HG02943 (cell line): Measurements from ENCODE around the gene GNG8.

ENCODE experiments used
- ATAC-seq: cut with Tn5 transposase; IDR thresholded peaks from one replicate; pipeline ENCODE4 v1.9.1; 2021; ENCODE audit warnings: mild to moderate bottlenecking, low read depth, moderate library complexity; ENCODE audit not compliant: unreplicated experiment

The GNG8 gene

DNA sequence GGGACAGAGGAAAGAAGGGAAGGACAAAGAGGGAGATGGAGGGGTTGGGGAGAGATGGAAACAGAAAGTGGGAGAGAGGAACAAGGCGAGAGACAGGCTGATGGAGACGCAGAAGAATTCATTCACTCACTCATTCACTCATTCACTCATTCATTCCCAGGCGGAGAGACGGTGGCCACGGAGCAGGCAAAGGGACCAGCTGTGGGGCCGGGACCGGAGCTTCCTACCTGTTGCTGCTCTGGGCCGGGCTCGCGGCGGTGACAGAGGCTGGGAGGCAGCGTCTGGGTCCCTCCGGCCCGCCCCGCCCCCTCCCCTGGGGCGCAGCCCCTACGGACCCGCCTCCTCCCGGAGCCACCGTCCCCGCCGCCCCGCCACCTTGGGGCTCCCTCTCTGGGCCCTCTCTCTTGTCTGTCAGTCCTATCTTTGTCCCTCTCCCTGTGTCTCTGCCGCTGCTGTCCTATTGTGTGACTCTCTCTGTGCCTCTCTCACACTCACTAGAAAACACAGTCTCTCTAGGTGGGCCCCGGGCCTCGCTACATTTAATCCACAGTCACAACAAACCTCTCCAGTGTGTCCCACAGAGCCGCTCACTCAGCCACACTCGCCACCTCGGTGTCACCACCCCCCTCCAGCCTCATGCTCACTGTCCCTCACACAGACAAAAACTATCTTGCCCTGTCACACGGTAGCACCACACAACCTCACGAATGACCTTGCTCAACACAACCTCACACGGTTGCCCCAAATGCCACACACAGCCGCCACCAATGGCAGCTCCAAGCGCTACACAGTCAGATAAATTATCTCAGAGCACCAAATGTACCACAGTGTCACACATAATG is at the start of gene GNG8:
Gene GNG8 (minus strand): TSS at position 283 of the 842 bp plus-strand sequence. CDS start 1,520 bp downstream, outside the sequence.
- no peak for ATAC-seq

DNA sequence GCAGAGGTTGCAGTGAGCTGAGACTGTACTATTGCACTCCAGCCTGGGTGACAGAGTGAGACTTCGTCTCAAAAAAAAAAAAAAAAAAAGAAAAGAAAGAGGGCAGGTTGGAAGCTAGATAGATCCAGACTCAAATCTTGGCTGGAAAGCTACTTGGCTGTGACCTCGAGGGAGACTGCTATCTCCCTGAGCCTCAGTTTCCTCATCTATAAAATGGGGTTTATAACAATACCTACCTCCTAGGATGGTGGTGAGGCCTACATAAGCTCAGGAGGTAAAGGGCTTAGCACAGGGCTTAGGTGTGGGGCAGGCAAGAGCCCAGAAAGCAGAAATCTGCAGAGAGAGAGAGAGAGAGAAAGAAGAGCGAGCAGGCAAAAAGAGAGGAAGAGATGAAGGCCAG is 49.2 kb upstream of the GNG8 start:
- no peak for ATAC-seq

DNA sequence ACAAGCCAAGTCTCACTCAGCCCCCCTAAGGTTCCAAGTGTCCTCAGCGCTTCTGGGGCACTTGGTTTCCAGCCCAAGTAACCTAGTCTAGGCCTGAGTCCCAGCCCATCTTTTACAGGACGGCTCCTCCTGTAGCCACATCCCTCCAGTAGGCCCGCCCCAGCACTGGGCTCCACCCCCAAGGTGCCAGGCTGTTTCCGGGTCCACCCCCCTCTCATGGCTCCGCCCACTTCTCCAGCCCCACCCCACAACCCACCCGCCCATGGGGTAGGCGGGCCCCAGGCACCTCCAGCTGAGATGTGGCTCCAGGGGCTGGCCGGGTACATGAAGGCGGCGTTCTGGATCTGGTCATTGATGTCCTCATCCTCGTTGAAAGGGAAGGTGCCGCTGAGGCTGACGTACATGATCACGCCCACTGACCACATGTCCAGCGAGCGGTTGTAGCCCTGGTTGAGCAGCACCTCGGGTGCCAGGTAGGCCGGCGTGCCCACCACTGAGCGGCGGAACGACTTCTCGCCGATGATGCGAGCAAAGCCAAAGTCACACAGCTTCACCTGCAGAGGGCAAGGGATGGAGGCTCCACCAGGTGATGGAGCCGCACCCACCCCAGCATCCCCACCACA is 42.2 kb upstream of the GNG8 start:
- ATAC-seq = no peak

DNA sequence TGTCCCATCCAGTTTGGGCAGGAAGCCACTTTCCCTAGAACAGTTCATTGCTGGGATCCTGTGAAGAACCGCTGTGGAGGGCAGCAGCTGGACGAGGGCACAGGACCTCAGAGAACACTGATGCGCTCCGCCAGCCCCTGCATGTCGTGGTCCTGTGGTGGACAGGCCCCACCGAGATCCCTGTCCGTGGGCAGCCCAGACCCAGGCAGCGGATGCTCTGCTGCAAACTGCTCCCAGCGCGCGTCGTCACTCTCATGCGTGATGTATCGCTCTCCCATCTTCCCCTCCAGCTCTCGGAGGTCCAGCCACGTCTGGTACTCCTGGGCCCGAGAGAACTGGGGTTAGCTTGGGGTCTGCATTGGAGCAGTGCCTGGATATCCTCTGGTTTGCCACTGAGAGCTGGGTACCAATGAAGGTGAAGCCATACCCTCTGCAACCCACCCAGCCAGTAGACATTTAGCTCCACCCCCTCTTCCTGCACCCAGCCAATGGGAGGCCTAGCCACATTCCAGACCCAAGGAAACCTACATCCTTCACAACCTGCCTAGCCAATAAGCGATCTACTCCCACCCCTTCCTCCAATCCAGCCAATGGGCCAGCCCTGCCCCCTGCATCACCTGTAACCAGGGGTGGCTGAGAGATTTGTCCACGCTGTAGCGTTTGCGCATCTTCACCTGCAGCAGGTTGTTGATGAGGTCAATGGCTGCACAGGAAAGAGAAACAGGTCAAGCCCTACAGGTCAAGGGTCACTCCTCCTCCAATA is 38.6 kb upstream of the GNG8 start:
- no peak for ATAC-seq

DNA sequence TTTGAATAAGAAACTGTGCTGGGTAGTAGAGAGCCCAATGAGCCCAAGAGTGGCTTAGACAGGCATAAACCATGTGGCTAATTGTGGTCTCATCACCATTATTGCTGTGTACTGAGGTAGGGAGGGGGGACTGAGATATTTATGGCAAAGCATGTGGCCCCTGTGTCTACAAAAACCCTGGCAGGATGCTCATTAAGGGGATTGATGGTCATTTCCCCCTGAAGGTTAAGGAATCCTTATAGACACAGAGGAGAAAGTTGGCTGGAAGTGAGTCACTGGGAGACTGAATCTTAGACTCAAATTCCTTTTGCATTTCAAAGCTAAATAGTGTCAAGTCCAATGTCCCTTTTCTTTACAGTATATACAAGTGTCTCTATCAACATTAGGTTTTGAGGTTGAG is 34.8 kb upstream of the GNG8 start:
- no peak for ATAC-seq

DNA sequence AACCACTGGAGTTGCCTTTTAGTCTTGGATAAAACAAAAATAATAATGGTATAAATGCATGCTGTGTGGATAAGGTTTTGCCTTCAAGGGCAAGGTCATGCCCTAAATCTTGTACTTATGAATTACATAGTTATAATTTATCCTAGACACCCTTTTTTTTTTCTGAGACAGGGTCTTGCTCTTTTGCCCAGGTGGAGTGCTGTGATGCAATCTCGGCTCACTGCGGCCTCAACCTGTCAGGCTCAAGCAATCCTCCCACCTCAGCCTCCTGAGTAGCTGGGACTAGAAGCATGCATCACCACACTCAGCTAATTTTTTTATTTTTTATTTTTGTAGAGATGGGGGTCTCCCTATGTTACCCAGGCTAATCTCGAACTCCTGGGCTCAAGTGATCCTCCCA is 32.7 kb upstream of the GNG8 start:
- ATAC-seq = no peak

DNA sequence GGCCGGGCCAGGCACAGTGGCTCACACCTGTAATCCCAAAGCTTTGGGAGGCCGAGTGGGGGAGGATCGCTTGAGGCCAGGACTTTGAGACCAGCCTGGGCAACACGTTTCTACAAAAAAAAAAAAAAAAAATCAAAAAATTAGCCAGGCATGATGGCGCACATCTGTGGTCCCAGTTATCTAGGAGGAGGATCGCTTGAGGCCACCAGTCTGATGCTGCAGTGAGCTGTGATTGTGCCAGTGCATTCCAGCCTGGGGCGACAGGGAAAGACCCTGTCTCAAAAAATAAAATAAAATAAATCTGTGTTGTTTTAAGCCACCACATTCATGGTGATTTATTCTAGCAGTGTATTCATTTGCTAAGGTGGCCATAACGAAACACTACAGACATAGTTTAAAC is 29.1 kb upstream of the GNG8 start:
- no peak for ATAC-seq

DNA sequence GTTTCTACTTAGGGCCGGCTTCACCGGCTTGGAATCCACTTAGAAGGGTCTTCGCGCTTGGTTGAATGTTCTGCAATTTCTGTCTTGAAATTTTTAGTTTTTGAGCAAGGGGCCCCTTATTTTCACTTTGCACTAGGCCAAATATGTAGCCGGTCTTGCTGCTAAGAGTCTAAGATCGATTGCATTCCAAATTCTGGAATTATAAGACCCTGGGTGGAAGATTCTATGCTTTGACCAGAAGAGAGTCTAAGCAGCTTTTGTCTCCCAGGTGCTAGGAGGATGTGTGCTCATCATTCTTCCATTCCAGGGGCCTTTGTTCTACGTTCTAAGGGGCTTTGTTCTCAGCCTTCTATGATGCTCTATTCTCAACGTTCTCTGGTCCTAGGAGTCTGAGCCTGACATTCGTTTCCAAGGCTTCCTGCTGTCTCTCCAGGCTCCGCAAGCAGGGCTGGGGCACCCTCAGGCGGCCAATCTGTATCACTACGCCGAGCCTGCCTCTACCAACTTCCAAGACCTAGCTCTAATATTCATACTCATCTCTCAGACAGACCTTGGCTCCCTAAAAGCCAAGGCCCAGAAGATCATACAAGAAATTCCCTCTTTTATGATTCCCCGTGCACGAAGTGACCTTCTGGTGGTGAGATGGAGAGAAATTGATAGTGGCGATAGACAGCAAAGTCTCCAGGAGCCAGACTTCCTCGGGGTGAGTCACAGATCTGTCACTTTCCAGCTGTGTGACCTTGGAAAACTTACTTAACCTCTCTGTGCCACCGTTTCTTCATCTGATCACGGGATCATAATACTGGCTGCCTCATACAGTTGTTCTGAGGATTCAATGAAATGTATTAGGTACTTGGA is 26.0 kb upstream of the GNG8 start:
- no peak for ATAC-seq

DNA sequence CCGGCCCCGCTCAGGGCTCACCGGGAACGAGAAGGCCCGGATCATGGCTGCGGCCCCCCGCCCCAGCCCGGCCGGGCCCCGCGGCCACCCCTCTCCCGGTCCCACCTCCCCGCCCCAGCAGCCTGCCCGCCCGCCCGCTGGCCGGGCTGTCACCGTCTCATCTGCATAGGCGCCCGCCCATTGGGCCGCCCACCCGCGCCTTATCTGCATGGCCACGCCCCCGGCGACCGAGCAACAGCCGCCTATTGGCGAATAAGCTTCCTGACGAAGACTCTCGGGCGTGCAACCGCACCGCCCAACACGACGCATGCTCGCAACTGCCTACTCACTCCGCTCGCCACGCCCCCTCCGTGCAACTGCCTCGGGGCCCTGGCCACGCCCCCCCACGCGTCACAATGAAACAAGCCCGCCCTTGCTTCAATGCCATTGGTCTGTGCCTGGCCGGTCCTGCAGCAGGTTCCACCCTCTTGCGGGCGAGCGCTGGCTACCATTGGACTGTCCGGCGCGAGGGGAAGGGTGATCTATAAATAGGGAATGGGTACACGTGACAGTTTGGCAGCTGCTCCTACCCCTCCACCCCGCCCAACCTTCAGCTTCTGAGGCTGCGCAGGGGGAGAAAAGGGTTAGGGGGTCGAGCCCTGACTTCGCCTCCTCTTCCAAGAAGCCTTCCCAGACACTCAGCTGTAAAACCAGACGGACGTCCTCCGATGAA is 25.2 kb upstream of the GNG8 start, which contains the start of gene DACT3:
Gene DACT3 (minus strand): TSS at position 163 of the 712 bp plus-strand sequence. CDS start 118 bp downstream, at position 45.
- peak; percentile 91 for ATAC-seq

DNA sequence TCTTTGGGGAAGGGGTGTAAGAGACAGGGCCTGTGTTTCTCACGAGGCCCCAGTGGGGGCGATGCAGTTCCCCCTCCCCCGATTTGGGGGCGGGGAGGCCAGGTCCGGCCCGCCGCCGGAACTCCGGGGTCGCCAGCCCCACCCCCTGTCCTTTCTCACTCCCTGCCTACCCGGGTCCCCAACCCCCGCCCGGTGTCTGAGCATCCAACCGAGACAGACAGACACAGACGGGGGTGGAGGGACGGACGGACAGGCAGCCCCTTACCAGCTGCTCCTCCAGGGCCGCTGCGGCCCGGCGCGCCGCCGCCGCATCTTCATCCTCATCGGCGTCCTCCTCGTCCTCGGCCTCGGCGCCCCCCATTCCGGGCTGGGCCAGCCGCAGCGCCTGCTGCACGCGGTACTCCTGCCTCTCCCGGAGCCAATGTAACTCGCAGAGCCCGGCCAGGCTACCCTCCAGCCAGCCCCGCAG is 24.6 kb upstream of the GNG8 start:
- no peak for ATAC-seq

DNA sequence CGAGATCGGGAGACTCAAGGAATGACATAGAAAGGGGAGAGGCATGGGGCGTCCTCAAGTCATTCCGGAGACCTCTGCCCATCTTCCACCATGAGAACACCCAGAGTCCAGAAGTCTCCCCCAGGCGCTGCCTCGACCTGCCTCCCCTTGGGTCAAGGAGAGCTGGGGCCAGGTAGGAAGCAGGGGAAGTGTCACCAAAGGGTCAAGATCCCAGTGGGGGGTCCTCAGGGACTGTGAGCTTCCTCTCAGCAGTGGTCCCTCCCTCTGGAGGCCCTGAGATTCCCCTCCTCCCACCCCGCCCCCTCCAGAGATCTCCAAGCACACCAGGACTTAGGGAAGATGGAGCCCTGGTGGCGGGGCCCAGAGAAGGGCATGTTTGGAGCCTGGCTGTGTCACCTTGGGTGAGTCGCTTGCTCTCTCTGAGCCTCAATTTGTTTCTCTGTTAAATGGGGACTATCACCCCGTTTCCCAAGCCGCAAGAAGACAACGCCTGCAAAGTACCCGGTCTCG is 24.1 kb upstream of the GNG8 start:
- no peak for ATAC-seq

DNA sequence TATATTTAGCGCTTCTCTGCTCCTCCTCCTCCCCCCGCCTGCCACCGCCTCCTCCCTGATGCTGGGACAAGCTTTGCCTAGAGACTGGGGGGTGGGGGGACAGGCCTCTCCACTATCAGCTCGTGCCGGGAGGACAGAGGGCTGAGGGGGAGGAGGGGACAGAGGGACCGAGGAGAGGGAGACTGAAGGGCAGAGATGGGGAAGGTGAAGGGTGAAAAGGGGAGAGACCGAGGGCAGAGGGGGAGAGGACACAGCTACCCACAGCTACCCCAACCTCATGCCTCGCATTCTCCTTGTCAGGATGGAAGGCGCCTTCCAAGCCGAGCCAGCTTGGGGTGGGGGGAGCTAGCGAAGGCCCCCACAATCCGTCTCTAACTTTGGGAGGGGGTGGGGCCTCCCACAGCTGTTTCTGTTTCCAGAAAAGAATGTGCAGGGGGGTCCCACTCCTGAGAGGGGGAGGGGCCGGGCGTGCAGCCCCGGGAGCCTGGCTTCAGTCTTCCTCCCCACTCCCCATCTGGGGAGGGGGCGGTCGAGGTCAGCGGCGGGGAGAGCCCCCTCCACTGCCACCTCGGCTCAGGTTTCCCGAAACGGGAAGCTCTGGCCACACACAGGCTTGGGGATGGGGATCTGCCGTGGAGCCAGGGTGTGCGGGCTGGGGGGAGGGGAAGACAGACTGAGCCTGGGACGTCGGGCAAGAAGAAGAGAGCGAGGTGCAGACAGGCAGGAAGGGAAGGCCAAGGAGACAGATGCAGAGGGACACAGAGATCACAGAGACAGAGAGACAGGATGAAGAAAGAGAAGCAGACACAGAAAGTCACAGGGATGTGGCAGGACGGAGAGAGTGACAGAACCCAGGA is 23.4 kb upstream of the GNG8 start:
- ATAC-seq = no peak

DNA sequence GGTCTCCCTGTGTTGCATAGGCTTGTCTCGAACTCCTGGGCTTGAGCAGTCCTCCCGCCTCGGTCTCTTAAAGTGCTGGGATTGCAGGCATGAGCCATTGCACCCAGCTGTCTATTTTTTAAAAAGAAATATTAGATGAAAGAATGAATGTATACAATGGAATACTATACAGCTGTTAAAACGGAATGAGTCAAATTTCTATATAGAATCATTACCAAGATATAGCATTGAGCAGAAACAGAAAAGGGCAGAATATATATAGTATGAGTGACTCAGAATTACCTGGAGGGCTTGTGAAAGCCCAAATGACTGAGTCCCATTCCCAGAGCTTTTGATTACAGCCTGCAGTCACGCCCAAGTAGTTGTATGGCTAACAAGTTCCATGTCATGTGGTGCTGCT is 20.5 kb upstream of the GNG8 start:
- no peak for ATAC-seq

DNA sequence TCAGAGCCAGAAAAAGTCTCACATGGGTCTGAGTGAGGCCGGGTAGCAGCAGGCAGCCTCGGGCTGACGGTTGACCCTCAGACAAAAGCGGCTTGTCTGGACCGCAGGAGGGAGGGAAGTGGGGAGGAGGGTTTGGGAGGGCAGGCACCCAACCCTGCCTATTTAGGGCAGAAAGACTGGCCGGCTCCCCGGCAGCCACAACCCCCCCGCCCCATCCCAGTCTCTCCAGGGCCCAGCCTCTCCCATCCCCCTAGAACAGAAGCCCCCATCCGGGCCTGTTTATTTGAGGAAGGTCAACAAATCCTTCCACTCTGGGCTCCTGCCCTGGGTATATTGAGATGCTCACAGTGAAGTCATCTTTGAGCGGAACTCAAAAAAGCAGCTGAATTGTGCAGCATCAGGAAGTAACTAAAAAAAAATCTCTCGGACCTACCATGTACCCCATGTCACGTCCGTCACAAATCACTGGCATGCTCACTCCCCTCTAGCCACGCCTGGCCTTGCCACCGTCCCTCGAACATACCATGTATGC is 18.7 kb upstream of the GNG8 start:
- ATAC-seq = no peak

DNA sequence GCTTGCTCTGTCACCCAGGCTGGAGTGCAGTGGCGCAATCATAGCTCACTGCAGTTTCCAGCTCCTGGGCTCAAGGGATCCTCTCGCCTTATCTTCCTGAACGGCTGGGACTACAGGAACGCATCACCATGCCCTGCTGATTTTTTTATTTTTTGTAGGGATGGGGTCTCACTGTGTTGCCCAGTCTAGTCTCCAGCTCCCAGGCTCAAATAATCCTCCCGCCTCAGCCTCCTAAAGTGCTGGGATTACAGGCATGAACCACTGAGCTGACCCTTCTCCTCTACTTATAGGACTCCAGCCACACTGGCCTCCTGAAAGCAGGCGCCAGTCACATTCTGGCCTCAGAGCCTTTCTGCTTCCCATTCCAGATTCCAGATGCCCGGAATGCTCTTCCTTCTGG is 14.4 kb upstream of the GNG8 start:
- no peak for ATAC-seq

DNA sequence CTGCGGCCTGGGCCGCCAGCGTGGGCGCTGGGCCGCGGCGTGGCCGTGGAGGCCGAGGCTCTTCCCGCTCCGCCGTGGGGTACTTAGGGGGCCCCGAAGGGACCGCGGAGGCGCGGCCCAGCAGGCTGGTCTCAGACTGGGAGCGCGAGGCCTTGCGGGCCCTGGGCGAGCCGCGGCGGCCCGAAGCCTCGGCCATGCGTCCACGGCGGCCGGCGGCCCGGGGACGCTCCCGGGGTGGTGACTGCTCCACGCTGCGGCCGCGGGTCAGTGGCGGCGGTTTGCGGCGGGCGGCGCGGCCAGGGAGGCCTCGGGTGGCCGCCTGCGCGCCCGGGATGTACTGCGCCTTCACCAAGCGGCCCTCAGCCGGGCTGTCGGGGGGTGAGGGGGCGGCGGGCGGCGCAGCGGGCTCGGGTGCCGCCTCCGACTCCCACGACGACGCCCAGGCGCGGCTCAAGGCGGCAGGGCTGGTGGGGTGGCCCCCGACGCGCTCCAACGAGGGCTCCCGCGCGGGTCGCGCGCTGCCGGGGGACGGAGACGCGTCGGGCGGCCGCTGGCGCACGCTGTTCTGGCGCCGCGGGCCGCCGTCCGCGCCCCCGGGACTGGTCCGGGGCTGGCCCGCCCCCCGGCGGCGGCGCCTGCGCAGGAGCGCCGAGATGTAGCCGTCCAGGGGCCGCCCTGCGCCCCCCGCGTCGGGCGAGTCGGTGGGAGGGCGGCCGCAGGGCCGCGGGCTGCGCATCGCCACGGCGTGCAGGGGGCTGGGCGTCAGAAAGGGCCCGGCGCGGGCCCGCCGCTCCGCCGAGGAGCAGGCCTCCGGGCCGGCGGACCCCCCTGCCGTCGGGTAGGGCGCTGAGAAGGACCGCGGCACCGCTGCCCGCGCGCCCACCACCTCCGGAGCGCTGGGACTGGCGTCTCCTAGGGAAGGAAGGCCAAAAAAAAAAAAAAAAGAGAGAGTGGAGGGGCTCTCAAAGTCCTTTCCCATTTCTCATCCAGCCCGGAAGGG is 13.3 kb upstream of the GNG8 start:
- no peak for ATAC-seq
